ENCODE data around the gene YLPM1.

DNA sequence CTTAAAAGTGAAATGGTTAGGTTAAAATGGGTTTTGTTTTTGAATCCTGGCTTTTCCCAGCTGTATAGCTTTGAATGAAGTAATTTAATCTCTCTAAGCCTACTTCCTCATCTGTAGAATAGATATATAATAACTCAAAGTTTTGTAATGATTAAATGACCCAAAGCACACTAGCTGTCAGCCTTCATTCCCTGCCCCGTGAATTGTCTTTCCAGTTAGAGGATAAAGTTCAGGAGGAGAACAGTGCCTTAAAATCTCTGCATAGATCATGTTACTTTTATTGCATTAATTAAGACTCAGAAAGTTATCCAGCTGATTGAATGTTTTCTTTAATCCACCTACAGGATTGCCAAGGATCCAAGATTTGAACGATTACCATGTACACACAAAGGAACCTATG, 30.7 kb upstream of the YLPM1 start:
- no peak for TF ChIP-seq RAD21 (IDR thresholded peaks at IDR 0.05; ENCODE audit: low read depth)
- TF ChIP-seq TEAD4 (IDR thresholded peaks at IDR 0.05), result no peak
- no peak for TF ChIP-seq CEBPB (IDR thresholded peaks at IDR 0.05)
- no peak for TF ChIP-seq TAF1 (IDR thresholded peaks at IDR 0.05; ENCODE audit: low read depth)
- no peak for TF ChIP-seq FOXM1 (IDR thresholded peaks at IDR 0.05; ENCODE audit: borderline replicate concordance, low read depth)
- TF ChIP-seq EP300 (IDR thresholded peaks at IDR 0.05; ENCODE audit: borderline replicate concordance), result no peak
- TF ChIP-seq, protein P1, sequence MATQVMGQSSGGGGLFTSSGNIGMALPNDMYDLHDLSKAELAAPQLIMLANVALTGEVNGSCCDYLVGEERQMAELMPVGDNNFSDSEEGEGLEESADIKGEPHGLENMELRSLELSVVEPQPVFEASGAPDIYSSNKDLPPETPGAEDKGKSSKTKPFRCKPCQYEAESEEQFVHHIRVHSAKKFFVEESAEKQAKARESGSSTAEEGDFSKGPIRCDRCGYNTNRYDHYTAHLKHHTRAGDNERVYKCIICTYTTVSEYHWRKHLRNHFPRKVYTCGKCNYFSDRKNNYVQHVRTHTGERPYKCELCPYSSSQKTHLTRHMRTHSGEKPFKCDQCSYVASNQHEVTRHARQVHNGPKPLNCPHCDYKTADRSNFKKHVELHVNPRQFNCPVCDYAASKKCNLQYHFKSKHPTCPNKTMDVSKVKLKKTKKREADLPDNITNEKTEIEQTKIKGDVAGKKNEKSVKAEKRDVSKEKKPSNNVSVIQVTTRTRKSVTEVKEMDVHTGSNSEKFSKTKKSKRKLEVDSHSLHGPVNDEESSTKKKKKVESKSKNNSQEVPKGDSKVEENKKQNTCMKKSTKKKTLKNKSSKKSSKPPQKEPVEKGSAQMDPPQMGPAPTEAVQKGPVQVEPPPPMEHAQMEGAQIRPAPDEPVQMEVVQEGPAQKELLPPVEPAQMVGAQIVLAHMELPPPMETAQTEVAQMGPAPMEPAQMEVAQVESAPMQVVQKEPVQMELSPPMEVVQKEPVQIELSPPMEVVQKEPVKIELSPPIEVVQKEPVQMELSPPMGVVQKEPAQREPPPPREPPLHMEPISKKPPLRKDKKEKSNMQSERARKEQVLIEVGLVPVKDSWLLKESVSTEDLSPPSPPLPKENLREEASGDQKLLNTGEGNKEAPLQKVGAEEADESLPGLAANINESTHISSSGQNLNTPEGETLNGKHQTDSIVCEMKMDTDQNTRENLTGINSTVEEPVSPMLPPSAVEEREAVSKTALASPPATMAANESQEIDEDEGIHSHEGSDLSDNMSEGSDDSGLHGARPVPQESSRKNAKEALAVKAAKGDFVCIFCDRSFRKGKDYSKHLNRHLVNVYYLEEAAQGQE (IDR thresholded peaks at IDR 0.05; ENCODE audit: low read depth), result no peak
- no peak for TF ChIP-seq YY1 (IDR thresholded peaks at IDR 0.05; ENCODE audit: low read depth)
- TF ChIP-seq NFIC (IDR thresholded peaks at IDR 0.05), result no peak
- no peak for TF ChIP-seq EGR1 (IDR thresholded peaks at IDR 0.05)
- TF ChIP-seq, protein P2, sequence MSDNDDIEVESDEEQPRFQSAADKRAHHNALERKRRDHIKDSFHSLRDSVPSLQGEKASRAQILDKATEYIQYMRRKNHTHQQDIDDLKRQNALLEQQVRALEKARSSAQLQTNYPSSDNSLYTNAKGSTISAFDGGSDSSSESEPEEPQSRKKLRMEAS (IDR thresholded peaks at IDR 0.05), result no peak
- no peak for TF ChIP-seq CREB1 (IDR thresholded peaks at IDR 0.05; ENCODE audit: low read depth)
- no peak for TF ChIP-seq TCF12 (IDR thresholded peaks at IDR 0.05; ENCODE audit: low read depth)
- no peak for TF ChIP-seq ZBTB7A (IDR thresholded peaks at IDR 0.05; ENCODE audit: low read depth)

All from Ishikawa (cell line).